ENCODE results near the gene CYP27C1.

DNA sequence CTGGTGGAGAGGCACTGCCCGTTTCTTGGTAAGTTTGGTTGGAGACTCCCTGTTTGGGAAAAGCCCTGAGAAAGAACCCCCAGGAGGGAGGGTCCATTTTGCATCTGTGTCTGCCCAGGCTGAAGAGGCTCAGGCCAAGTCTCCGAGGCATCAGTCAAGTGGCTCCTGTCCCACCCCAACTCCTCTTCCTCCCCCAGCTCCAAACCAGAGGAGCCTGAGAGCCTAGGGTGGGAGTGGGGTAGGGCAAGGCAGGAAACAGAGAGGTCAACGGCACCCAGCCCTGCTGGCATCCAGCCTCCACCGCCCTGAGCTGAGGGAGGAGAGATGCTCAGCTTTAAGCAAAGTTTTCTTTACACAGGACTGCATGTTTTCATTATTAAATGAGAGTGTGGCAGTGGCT lies 38.2 kb downstream of the CYP27C1 start:
- TF ChIP-seq, protein P1, sequence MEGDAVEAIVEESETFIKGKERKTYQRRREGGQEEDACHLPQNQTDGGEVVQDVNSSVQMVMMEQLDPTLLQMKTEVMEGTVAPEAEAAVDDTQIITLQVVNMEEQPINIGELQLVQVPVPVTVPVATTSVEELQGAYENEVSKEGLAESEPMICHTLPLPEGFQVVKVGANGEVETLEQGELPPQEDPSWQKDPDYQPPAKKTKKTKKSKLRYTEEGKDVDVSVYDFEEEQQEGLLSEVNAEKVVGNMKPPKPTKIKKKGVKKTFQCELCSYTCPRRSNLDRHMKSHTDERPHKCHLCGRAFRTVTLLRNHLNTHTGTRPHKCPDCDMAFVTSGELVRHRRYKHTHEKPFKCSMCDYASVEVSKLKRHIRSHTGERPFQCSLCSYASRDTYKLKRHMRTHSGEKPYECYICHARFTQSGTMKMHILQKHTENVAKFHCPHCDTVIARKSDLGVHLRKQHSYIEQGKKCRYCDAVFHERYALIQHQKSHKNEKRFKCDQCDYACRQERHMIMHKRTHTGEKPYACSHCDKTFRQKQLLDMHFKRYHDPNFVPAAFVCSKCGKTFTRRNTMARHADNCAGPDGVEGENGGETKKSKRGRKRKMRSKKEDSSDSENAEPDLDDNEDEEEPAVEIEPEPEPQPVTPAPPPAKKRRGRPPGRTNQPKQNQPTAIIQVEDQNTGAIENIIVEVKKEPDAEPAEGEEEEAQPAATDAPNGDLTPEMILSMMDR (conservative IDR thresholded peaks at IDR 0.05; ENCODE audit: low read length) = no peak
- TF ChIP-seq EZH2phosphoT487 (IDR thresholded peaks at IDR 0.05; ENCODE audit: borderline replicate concordance) = no peak
